ENCODE measurements around the gene ENTPD6.
A peak's percentile ranks its signal among the peaks of the same experiment; 100 is the strongest.
"Not testable (repeated sequence)": the region's sequence is repeated elsewhere in the genome, so short reads cannot be mapped to it uniquely, and the experiment has no call there.

ENTPD6 gene

DNA sequence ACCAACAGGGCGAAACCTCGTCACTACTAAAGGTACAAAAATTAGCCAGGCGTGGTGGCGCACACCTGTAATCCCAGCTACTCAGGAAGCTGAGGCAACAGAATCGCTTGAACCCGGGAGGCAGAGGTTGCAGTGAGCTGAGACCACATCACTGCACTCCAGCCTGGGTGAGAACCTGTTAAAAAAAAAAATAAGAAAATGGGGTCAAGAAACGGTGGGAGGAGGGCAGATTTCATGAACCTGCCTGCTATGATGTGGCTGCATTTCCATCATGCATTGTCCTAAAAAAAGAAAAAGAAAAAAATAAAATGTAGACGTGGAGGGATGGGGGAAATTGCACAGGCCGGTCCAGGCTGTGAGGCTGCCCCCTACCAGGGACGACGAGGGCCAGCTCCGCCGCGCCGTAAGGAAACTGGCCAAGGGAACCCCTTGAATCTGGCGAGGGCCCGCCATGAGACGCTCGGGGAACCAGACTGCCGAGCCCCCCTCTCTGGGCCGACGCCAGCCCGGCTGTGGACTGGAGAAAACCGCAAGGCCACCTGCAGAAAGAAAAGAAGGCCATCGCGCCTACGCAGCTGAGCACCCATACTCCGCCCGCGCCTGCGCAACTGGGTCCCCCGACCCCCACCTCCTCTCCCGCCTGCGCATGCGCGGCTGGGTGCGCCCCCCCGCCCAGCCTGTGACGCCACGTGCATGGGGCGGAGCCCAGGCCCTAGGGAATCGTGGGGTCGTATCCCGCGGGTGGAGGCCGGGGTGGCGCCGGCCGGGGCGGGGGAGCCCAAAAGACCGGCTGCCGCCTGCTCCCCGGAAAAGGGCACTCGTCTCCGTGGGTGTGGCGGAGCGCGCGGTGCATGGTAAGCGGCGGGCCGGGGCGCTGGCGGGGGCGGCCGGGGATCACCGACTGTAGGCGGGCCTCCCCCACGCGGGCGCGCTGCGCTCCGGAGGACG lies at the start of gene ENTPD6:
TSS of gene ENTPD6 (plus strand) at position 699 of the 948 bp plus-strand sequence. CDS start 10,825 bp downstream, outside the sequence.
- peak; percentile 77 to 90 (median 88) for DNase-seq (ENCODE audit: low read depth in 3 of 3)

GRCh38 chr20:25146976-25147375 lies 48.5 kb upstream of the ENTPD6 start:
- DNase-seq (ENCODE audit: low read depth in 3 of 3) = no peak

- no peak for DNase-seq (ENCODE audit: low read depth in 3 of 3)
Measured at GRCh38 chr20:25147716-25148115, 47.8 kb upstream of the ENTPD6 start.

DNA sequence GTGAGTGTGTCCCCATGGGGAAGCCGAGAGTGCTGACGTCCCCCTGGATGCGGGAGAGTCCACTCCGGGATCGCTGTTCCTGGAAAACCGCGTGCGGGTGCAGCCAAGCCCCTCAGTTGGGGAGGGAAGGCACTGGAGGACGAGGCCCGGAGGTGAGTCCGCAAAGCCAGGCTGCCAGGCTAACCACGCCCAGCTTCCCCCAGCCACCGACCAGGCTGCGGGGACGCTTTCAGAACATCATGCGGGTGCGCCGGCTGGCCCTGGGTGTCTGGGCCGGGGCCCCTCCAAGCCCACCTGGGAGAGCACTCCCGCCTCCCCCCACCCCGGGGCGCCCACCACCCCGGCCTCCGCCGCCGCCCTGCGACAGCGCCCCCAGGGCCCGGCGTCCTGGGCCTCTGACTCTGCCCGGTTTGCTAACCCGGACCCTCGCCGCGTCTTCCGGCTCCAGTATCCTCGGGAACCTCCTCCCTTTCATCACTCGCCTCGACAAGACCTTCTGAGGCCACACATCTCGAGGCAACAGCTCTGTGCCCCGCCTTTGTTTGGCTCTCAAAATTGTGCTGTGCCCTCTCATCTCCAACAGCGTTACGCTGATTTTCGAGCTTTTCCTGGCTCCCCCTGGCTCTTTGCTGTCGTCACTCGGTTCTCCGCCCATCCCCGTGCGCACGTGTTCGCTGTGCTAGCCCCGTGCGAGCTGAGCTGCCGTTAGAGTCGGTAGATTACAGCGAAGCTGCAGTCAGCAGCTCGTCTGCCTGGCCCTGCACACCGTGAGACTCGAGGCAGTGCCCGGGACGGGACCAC lies 47.1 kb upstream of the ENTPD6 start:
- peak; percentile 25 to 60 (median 32) for DNase-seq (ENCODE audit: low read depth in 3 of 3)

- no peak for DNase-seq (ENCODE audit: low read depth in 3 of 3)
Measured at GRCh38 chr20:25148982-25149846, 46.3 kb upstream of the ENTPD6 start.

DNA sequence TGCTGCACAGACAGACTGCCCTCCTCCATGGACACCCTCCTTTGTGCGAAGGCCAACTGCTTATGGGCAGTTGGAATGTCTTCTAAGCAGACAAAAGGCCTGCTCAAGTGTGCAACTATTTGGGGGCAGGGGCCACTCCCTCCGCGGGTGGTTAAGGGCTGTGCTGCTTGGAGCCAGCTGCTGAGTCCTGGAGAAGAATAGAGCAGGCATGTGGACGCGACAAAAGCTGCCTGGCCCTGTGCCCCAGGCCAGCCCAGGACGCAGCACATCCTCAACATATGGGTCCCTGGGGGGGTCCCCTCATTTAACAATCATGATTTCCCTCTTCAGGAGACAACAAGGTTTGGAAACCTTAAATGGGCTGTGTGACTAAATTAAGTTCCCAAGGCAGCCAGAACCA lies 45.5 kb upstream of the ENTPD6 start:
- no peak for DNase-seq (ENCODE audit: low read depth in 3 of 3)

DNA sequence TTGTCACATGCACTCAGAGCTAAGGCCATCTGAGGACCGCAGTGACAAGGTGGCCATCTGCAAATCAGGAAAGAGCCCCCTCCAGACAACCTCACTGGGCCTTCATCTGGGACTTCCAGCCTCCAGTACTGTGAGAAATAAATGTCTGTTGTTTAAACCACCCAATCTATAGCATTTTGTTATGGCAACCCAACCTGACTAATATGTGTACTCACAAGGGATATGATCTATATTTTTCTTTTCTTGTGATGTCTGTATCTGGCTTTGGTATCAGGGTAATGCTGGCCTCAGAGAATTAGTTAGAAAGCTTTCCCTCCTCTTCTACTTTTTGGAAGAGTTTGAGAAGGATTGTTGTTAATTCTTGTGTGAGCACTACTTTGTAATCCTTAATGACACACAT lies 37.5 kb upstream of the ENTPD6 start:
- DNase-seq (ENCODE audit: low read depth in 3 of 3) = no peak

DNA sequence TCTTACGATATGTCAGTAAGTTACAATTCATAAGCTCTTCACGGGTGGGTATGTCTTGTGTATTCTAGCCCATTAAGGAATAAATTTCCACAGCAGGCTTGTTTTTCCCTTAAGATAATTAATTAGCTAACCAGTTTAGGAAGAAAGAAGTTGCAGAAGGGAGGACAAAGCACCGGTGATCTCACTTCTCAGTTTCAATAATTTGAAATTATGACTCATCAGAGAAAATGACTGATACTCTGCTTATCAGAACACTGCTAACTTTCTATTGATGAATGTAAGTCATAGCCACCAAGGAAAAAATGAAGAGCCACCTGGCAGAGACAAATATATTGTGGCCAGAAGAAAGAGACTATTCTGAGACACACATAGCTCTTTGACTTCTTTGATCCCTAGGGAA lies 35.0 kb upstream of the ENTPD6 start:
- DNase-seq (ENCODE audit: low read depth in 3 of 3) = no peak

DNA sequence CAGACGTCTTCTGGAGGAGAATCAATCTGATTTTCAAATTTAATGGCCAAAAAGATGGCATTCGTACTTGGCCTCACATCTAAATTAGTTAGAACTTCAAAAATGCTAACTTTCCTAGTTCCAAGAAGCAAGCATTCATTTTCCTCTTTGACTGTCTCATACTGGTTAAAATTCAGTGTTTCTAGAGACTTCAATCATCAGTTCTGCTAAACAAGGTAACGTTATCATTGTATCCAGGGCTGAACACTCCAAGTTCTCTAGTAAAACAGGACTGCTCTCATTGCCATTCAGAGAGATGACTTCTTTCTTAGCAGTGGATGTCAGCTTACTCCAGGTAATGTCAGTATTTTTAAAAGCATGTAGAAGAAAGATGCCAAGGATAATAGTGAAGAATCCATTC lies 34.6 kb upstream of the ENTPD6 start:
- DNase-seq (ENCODE audit: low read depth in 3 of 3) = no peak

GRCh38 chr20:25165128-25165527 lies 30.4 kb upstream of the ENTPD6 start:
- DNase-seq (ENCODE audit: low read depth in 3 of 3) = no peak

DNA sequence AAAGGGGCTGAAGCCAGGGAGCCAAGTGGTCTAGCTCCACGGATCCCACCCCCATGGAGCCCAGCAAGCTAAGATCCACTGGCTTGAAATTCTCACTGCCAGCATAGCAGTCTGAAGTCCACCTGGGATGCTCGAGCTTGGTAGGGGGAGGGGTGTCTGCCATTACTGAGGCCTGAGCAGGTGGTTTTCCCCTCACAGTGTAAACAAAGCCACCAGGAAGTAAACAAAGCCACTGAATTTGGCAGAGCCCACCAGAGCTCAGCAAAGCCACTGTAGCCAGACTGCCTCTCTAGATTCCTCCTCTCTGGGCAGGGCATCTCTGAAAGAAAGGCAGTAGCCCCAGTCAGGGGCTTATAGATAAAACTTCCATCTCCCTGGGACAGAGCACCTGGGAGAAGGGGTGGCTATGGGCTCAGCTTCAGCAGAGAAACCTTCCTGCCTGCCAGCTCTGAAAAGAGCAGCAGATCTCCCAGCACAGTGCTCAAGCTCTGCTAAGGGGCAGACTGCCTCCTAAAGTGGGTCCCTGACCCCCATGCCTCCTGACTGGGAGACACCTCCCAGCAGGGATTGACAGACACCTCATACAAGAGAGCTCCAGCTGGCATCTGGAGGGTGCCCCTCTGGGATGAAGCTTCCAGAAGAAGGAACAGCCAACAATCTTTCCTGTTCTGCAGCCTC lies 29.3 kb upstream of the ENTPD6 start:
- DNase-seq (ENCODE audit: low read depth in 3 of 3) = not testable (repeated sequence)

DNA sequence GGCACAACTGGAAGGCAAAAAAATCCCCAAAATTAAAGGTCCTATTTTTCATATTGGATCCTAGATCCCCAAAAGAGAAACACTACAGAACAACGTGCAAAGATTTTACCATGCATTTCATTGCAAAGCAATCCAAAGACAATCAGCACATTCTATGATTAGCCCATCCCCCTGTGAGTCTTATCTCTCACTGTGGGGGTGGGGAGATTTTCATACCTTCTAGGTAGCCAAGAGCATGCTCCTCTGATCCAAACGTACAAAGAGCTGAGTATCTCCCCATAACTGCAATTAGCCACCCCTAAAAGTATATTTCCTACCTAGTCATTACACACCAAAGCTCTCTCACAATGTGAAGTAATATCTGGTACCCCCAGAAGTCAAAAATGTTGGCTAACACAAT lies 22.2 kb upstream of the ENTPD6 start:
- no peak for DNase-seq (ENCODE audit: low read depth in 3 of 3)

DNA sequence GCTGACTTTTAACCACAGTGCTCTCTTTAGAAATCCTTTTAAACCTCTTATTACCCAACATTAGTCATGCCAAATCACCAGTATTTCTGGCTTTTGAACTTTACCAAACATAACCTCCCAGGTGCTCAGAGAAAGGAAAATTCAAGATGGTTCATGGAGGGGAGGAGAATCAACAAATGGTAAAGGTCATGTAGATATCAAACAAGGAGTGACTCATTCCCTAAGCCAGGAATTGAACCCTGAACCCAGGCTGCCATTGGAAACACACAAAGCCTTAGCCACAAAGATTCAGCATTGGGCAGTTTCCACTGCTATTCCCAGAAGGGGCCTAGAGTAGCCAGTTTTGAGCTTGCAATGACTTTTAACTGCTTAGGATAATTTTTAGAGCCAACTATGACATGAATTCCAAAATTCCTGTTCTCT lies 21.6 kb upstream of the ENTPD6 start:
- DNase-seq (ENCODE audit: low read depth in 3 of 3) = no peak

- DNase-seq (ENCODE audit: low read depth in 3 of 3) = no peak
Measured at GRCh38 chr20:25176184-25176583, 19.3 kb upstream of the ENTPD6 start.

GRCh38 chr20:25177890-25178321 lies 17.6 kb upstream of the ENTPD6 start:
- DNase-seq (ENCODE audit: low read depth in 3 of 3) = no peak

DNA sequence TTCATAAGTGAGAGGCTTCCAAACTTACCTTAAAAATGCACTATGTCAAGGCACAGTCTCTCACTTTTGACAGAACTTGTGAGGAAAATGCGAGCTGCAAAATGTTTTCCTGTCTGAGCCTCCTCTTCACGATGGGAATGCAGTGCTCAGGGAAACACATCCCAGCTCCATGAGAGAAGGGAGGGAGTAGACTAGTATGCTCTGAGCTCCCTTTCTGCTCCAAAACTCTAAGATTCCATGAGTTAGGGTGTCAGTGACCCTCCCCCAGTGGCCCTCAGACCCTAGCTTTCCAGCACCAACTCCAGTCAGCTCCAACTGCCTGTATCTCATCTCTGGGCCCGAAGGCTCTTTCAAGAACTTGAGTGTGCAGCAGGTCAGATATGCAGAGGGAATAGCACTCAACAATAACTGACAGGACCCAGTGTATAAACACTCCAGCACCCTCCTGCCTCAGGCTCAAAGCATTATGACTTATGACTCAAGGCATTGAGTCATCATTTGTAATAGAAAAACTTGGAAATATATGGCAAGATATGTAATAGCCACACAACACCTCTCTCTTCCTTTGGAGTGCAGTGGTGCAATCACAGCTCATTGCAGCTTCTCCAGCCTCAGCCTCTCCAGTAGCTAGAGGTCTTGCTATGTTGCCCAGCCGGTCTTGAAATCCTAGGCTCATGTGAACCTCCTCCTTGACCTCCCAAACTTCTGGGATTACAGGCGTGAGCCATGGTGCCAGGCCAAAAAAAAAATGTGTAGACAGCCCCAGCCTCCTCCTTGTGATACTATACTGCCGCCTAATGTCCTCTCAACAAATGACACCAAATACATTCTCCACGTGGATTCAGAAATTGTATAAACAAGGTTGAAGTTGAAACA lies 16.7 kb upstream of the ENTPD6 start:
- DNase-seq (ENCODE audit: low read depth in 3 of 3) = no peak

DNA sequence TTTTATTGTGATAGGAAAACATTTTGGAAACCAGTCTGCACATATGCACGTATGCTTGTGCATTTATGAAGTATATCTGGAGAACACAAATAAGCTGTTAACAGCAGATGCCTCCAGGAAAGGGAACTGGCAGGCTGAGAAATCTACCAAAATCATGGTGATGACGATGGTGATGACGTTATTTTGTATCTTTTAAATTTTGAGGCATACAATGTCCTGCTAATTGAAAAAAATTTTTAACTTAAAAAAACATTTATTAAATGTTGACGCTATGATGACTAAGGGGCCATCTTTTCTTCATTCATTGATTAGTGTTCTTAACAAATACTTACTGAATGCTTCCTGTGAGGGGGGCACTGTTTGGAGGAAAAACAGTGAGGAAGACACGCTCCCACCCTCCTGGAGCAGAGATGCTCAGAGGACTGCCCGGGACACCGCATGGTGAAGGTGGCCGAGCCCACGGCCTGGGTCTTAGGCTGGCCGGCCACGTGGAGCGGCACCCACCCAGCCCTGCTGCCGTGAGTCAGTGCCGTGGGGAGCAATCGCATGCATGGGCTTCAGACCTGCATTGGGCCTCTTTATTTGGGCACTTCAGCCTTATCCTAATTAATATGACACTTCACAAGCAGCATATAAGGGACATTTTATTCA lies 15.9 kb upstream of the ENTPD6 start:
- DNase-seq (ENCODE audit: low read depth in 3 of 3) = no peak

- DNase-seq (ENCODE audit: low read depth in 3 of 3) = not testable (repeated sequence)
Measured at GRCh38 chr20:25184391-25184790, 11.1 kb upstream of the ENTPD6 start.

DNA sequence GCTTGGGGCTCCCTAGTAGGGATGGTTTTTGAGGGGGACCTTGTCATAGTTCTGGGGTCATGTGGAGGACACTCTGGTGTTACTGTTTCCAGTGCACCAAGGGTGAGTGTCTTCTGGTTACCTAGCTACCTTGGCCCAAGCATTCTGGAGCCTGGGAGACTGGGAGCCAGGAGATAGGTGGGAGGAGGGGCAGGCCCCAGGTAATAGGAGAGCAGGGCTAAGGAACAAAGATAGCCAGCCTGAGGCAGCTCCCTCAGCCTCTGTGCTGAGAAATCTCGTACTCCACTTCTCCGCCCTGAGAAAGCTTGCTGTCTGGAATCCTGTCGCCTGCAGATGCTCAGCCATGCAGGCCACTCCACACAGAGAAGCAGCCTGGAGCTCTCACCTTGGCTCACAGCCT lies 8.3 kb upstream of the ENTPD6 start:
- no peak for DNase-seq (ENCODE audit: low read depth in 3 of 3)

DNA sequence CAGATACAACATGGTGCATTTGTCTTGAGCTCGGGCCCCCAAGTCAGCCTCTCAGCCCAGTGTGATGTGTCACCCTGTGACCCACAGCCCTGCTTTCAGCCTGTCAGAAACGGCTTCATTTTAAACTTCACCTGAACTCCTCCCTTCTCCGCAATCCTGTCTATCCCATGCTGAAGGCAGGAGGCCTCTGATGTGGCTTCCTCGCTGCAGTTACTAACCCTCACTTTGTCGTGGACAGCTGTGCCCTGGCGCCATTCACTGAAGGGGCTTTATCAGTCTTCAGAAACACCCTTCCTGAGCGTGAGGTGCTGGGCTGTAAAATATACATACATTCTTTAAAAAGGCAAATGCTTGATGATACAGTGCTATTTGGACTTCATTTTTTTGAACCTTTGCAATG lies 7.9 kb upstream of the ENTPD6 start:
- DNase-seq (ENCODE audit: low read depth in 3 of 3) = no peak

Measured in stimulated activated CD4-positive, alpha-beta T cell treated with anti-CD3 and anti-CD28 coated beads, TNF-alpha, amount 100 ng/mL, for 24 hours (primary cell).